Measurements from ENCODE around the gene PRRX2. TPM values are rescaled to one million over a fixed set of nuclear protein-coding genes. Genes with fewer than 3 reads are reported as not detected.

Gene PRRX2
- total RNA-seq, 1 donor from 2014 or later: 112 TPM

DNA sequence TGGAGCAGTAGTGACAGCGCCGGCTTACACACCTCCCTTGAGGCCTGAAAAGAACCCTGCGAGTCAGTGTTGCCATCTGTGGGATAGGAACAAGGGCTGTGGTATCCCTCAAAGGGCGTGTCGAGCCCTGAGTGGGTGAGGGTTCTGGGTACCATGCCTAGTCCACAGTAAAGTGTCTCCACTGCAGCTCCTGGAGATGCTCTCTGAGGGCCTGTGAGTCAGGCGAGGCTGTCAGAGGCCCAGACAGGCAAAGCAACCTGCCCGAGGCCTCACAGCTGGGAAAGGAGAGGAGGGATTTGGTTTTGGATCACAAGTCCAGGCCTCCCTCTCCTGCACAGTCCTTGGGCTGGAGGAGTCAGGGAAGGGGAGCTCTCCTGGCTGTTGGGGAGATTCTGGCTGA is 6.1 kb downstream of the PRRX2 start:
- H3K36me3 ChIP-seq: no peaks in the 10 kb centered on the region
- intact Hi-C loops (cut with DNase I): no loop called here

DNA sequence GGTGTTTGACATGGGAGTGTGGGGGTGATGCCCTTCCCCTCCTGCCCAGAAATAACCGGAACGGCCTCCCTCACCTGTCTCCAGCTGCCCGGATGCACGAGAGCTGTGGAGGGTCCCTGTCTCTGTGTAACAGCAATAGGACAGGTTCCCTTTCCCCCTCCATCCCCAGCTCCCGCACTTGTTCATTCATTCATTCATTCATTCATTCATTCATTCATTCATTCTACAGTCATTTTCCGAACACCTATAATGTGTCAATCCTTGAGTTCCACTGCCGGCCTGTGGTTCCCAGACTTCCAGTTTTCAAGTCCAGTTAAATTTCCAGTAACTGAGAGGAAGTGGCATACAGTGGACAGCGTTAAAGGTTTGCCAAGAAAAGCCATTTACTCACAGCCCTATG is 7.3 kb downstream of the PRRX2 start:
- Histone ChIP-seq H3K36me3 (no peaks in the 10 kb centered on the region), H3K4me3 (no peak overlapping the region), H3K4me1 (peaks cover 0 to 46% of the 10 kb centered on the region in 2 donors), H3K27ac (peak overlapping the region in 1 of 2 donors; percentile 60), H3K27me3 (no peaks in the 10 kb centered on the region), H3K9me3 (no peaks in the 10 kb centered on the region)
- intact Hi-C loops (cut with DNase I): no loop called here
- DNase-seq (ENCODE audit: low spot score in 2 of 2): no peak
- no peak for TF ChIP-seq CTCF (IDR thresholded peaks at IDR 0.05)

More for the DNA sequence above, 6.1 kb downstream of the PRRX2 start:
- H3K4me3 ChIP-seq: no peak overlapping the region
- peaks cover 0 to 42% of the 10 kb centered on the region in 2 donors for H3K4me1 ChIP-seq
- no peaks in the 10 kb centered on the region for H3K27me3 ChIP-seq
- no peak for DNase-seq (ENCODE audit: low spot score in 2 of 2)
- no peaks in the 10 kb centered on the region for H3K9me3 ChIP-seq
- H3K27ac ChIP-seq: peak overlapping the region; percentile 20 to 60
- TF ChIP-seq CTCF (IDR thresholded peaks at IDR 0.05): no peak

- TF ChIP-seq CTCF (IDR thresholded peaks at IDR 0.05): no peak
- peak overlapping the region in 1 of 2 donors; percentile 60 for H3K27ac ChIP-seq
- DNase-seq (ENCODE audit: low spot score in 2 of 2): no peak
- H3K4me1 ChIP-seq: peaks cover 0 to 43% of the 10 kb centered on the region in 2 donors
- H3K27me3 ChIP-seq: no peaks in the 10 kb centered on the region
- intact Hi-C loops (cut with DNase I): no loop called here
- H3K9me3 ChIP-seq: no peaks in the 10 kb centered on the region
- H3K4me3 ChIP-seq: no peak overlapping the region
- no peaks in the 10 kb centered on the region for H3K36me3 ChIP-seq
Observed at GRCh38 chr9:129673602-129674001, 8.2 kb downstream of the PRRX2 start.

DNA sequence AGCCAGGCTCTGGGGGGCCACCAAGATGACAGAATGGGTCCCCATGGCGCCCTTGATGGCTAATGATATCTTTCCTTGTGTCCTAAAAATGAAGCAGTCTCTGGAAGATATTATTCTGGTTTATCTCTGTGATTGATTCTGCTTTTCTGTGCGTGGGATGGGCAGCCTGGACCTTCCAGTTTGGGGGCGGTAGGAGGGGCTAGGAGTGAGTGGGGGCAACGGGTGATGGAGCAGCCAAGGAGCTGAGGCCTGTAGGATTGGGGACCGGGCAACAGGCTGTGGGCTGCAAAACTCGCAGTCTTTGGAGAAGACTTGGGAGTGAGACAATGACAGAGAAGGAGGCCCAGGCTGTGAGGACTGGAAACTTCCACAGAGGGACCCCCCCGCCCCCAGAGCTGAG is 8.8 kb downstream of the PRRX2 start:
- intact Hi-C loops (cut with DNase I): no loop called here

DNA sequence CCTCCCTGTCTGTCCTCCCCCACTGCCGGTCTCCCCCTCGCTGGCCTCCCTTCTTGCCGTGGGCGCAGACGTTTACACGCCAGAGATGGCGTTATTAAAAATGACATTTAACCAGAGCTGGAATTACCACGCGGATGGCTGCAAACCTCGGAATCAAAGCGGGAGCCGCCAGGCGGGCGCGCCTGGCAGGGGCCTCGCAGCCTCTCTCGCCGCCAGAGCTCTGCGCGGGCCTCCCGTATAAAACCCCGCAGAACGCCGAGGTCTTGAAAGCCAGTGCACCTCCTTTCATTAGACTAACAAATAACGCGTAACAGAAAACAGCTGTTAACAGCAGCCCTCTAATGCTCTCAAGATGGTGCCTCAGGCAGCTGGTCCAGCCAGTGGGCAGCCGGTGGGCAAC is 10.2 kb downstream of the PRRX2 start:
- Histone ChIP-seq H3K27me3 (no peaks in the 10 kb centered on the region), H3K9me3 (no peaks in the 10 kb centered on the region), H3K4me1 (peaks cover 0 to 29% of the 10 kb centered on the region in 2 donors), H3K36me3 (no peaks in the 10 kb centered on the region), H3K4me3 (no peak overlapping the region), H3K27ac (no peak overlapping the region)
- intact Hi-C loops (cut with DNase I): no loop called here
- no peak for TF ChIP-seq CTCF (IDR thresholded peaks at IDR 0.05)
- DNase-seq (ENCODE audit: low spot score in 2 of 2): no peak

More for the DNA sequence above, 8.8 kb downstream of the PRRX2 start:
- no peak for DNase-seq (ENCODE audit: low spot score in 2 of 2)
- no peak overlapping the region for H3K4me3 ChIP-seq
- no peaks in the 10 kb centered on the region for H3K36me3 ChIP-seq
- H3K27me3 ChIP-seq: no peaks in the 10 kb centered on the region
- no peak for TF ChIP-seq CTCF (IDR thresholded peaks at IDR 0.05)
- H3K27ac ChIP-seq: no peak overlapping the region
- no peaks in the 10 kb centered on the region for H3K9me3 ChIP-seq
- peaks cover 0 to 41% of the 10 kb centered on the region in 2 donors for H3K4me1 ChIP-seq

DNA sequence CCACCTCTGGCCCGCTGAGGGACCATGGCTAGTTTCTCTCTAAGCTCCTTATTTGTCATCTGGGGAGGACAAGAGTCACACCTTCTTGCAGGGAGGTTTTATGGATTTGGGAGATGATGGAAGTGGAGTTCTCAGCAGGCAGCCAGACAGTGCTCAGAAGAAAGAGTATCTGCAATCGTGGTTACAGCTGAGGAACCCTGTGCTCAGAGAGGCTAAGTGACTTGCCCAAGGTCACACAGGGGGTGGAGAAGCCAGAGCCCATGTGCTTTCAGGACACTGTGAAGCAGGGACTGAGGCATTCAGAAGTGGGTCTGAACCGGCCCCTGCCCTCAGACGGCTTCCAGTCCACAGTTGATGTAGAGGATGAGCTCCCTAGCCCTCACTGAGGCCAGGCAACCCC is 10.8 kb downstream of the PRRX2 start:
- intact Hi-C loops (cut with DNase I): no loop called here
- H3K36me3 ChIP-seq: no peaks in the 10 kb centered on the region
- no peaks in the 10 kb centered on the region for H3K27me3 ChIP-seq
- DNase-seq (ENCODE audit: low spot score in 2 of 2): no peak
- no peaks in the 10 kb centered on the region for H3K9me3 ChIP-seq
- peak overlapping the region in 1 of 2 donors; percentile 28 for H3K27ac ChIP-seq
- H3K4me1 ChIP-seq: peaks cover 0 to 29% of the 10 kb centered on the region in 2 donors
- no peak overlapping the region for H3K4me3 ChIP-seq
- TF ChIP-seq CTCF (IDR thresholded peaks at IDR 0.05): no peak
